Caco-2 (cell line): ENCODE measurements around the gene DAPK1. TPM values are rescaled to one million over a fixed set of nuclear protein-coding genes. Genes with fewer than 3 reads are reported as not detected.
A peak's percentile ranks its signal among the peaks of the same experiment; 100 is the strongest.

Experiments
- BruUV-seq: library from RNA; stranded (reverse); fragments of 400-500 nt; replicated peaks from 2 replicates; lab custom pipeline; 2021; lab: Mats Ljungman, UMichigan
- CTCF ChIA-PET: fragments of 300-600 bp; sonication (Branson Sonifier 250); formaldehyde crosslinking; loops from one replicate; lab custom pipeline; 2022; ENCODE audit warnings: antibody characterized with exemption; lab: Charles Lee
- POLR2A ChIA-PET: fragments of 300-600 bp; sonication (Branson Sonifier 250); formaldehyde crosslinking; loops from one replicate; lab custom pipeline; 2022; ENCODE audit warnings: antibody characterized with exemption; lab: Charles Lee
- DNase-seq, 2 experiments: peaks; one replicate each; pipeline versions ENCODE4 v3.0.0 to v3.0.0-alpha.2; 2020 to 2022
- H3K27me3 ChIP-seq: replicated peaks from 2 replicates; pipeline ENCODE4 v1.6.0; 2011; ENCODE audit warnings: low read length; ENCODE audit not compliant: control insufficient read depth, insufficient read depth
- H3K36me3 ChIP-seq: 2 replicates; pipeline ENCODE4 v1.5.1; 2011; ENCODE audit warnings: low read length; ENCODE audit not compliant: control insufficient read depth, insufficient read depth
- H3K4me1 ChIP-seq: fragments of 250-450 bp; sonication (Bioruptor Pico); 2 replicates; pipeline ENCODE4 v1.5.1; 2020; ENCODE audit warnings: mild to moderate bottlenecking
- H3K4me3 ChIP-seq: 2 replicates; pipeline ENCODE4 v1.5.1; 2011; ENCODE audit warnings: low read depth, mild to moderate bottlenecking, control low read depth, low read length
- H3K9me3 ChIP-seq: fragments of 250-450 bp; sonication (Bioruptor Pico); 2 replicates; pipeline ENCODE4 v1.5.1; 2020; ENCODE audit warnings: mild to moderate bottlenecking, moderate library complexity
- H3K27ac Mint-ChIP-seq: one replicate; pipeline ENCODE4 v1.8.0; 2022; ENCODE audit warnings: mixed read lengths; ENCODE audit not compliant: unreplicated experiment
- H3K27me3 Mint-ChIP-seq: one replicate; pipeline ENCODE4 v1.8.0; 2022; ENCODE audit warnings: mixed read lengths; ENCODE audit not compliant: insufficient read depth, unreplicated experiment
- H3K36me3 Mint-ChIP-seq: one replicate; pipeline ENCODE4 v1.8.0; 2022; ENCODE audit warnings: mild to moderate bottlenecking, mixed read lengths; ENCODE audit not compliant: insufficient read depth, unreplicated experiment
- H3K4me1 Mint-ChIP-seq: one replicate; pipeline ENCODE4 v1.8.0; 2022; ENCODE audit warnings: low read depth, mixed read lengths; ENCODE audit not compliant: unreplicated experiment
- H3K4me3 Mint-ChIP-seq: one replicate; pipeline ENCODE4 v1.8.0; 2022; ENCODE audit warnings: mild to moderate bottlenecking, moderate library complexity, mixed read lengths; ENCODE audit not compliant: unreplicated experiment
- H3K9me3 Mint-ChIP-seq: one replicate; pipeline ENCODE4 v1.8.0; 2022; ENCODE audit warnings: mixed read lengths; ENCODE audit not compliant: unreplicated experiment
- CTCF ChIP-seq, 2 experiments: fragments of 200-600 bp in 1 of 2; IDR thresholded peaks; 1 replicate in 1 of 2; 2 replicates in 1 of 2; pipeline versions ENCODE4 v1.5.1 to v1.8.0; 2011 to 2022; ENCODE audit warnings: antibody characterized with exemption in 1 of 2, control low read depth in 1 of 2, inconsistent platforms in 1 of 2, low read depth in 1 of 2, low read length in 1 of 2, mild to moderate bottlenecking in 1 of 2, moderate library complexity in 1 of 2; ENCODE audit not compliant: insufficient read depth in 1 of 2, severe bottlenecking in 1 of 2, unreplicated experiment in 1 of 2
- intact Hi-C: fragments of 100-400 bp; cut with micrococcal nuclease; formaldehyde crosslinking; loops from one replicate; pipeline ENCODE4 v1.10.0; 2022; ENCODE audit not compliant: unreplicated experiment
- total RNA-seq: library from RNA; stranded (reverse); gene quantifications from 2 replicates; pipeline ENCODE4 v1.2.3, GENCODE V29; 2022

DAPK1 gene
- total RNA-seq, 1 experiment from 2014 or later: 79.2 TPM

DNA sequence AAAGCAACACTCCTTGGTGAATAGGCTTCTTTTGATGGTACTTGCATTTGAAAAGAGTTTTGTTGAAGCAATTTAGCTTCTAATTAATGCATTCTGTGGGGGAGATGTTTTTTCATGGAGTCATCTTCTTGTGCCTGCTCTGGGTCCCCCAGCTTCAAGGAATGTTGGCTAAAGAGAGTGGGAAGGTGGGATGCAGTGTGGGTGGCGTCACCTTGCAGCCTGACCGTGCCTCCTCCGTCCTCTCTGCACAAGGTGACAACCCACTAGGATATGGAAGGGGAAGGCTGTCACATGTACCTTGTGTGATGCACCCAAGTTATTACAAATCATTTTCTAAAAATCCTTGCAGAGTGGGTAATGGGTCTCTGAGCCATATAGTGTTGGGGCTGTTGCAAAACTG lies 70.7 kb downstream of the DAPK1 start:
- ChIA-PET POLR2A (interaction anchor here (0.6 kb wide), 1 partner anchor 1017 kb away, joined by 9 read pairs; no protein-coding TSS in a partner anchor), CTCF (no interaction called here)
- Mint-ChIP-seq H3K4me3 (no peak overlapping the region), H3K9me3 (no peaks in the 10 kb centered on the region), H3K27me3 (no peaks in the 10 kb centered on the region), H3K27ac (no peak overlapping the region), H3K4me1 (peaks cover 7% of the 10 kb centered on the region), H3K36me3 (peaks cover 12% of the 10 kb centered on the region)
- Histone ChIP-seq H3K36me3 (no peaks in the 10 kb centered on the region), H3K9me3 (no peaks in the 10 kb centered on the region), H3K4me3 (no peak overlapping the region), H3K27me3 (no peaks in the 10 kb centered on the region), H3K4me1 (peaks cover 34% of the 10 kb centered on the region)
- BruUV-seq: no TSS peak
- TF ChIP-seq CTCF (IDR thresholded peaks at IDR 0.05; ENCODE audit: insufficient read depth in 1 of 2, low read depth in 1 of 2, low read length in 1 of 2, severe bottlenecking in 1 of 2, unreplicated experiment in 1 of 2): no peak
- no peak for DNase-seq
- intact Hi-C loops: no loop called here

- H3K9me3 ChIP-seq: no peaks in the 10 kb centered on the region
- POLR2A ChIA-PET: interaction anchor here (0.6 kb wide), 1 partner anchor 1018 kb away, joined by 9 read pairs; no protein-coding TSS in a partner anchor
- CTCF ChIA-PET: no interaction called here
- Mint-ChIP-seq H3K4me3 (peak overlapping the region; percentile 48), H3K4me1 (peaks cover 7% of the 10 kb centered on the region), H3K36me3 (peaks cover 12% of the 10 kb centered on the region), H3K27ac (no peak overlapping the region), H3K27me3 (no peaks in the 10 kb centered on the region), H3K9me3 (no peaks in the 10 kb centered on the region)
- H3K27me3 ChIP-seq: no peaks in the 10 kb centered on the region
- no peak overlapping the region for H3K4me3 ChIP-seq
- no peaks in the 10 kb centered on the region for H3K36me3 ChIP-seq
- TF ChIP-seq CTCF (IDR thresholded peaks at IDR 0.05; ENCODE audit: insufficient read depth in 1 of 2, low read depth in 1 of 2, low read length in 1 of 2, severe bottlenecking in 1 of 2, unreplicated experiment in 1 of 2): no peak
- intact Hi-C loops: no loop called here
- BruUV-seq: no TSS peak
- DNase-seq: peak; percentile 20 to 63
- peaks cover 34% of the 10 kb centered on the region for H3K4me1 ChIP-seq
These were observed 71.4 kb downstream of the DAPK1 start for GRCh38 chr9:87569008-87569509.

DNA sequence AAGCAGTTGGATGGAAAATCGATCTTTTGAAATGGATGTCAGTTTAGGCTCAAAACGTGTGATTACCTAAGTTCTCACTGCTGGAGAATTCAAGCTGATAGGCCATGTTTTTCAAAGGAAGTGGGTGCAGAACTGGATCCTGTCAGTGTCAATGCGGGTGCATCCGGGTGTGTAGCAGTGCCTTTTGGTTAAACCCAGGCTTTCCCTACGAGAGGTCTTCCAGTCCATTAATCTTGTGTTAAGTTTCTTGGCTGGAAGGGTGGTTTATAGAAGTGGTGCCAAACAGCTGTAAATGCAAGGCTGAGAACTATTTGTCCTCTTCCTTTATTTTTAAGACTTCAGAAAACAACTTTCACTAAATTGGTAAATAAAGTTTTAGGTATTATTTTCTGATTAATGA lies 71.9 kb downstream of the DAPK1 start:
- Mint-ChIP-seq H3K4me3 (peak overlapping the region; percentile 48), H3K9me3 (no peaks in the 10 kb centered on the region), H3K27me3 (no peaks in the 10 kb centered on the region), H3K4me1 (peaks cover 7% of the 10 kb centered on the region), H3K36me3 (peaks cover 12% of the 10 kb centered on the region), H3K27ac (no peak overlapping the region)
- peak; percentile 4 to 40 for DNase-seq
- H3K36me3 ChIP-seq: no peaks in the 10 kb centered on the region
- no peaks in the 10 kb centered on the region for H3K27me3 ChIP-seq
- TF ChIP-seq CTCF (IDR thresholded peaks at IDR 0.05; ENCODE audit: insufficient read depth in 1 of 2, low read depth in 1 of 2, low read length in 1 of 2, severe bottlenecking in 1 of 2, unreplicated experiment in 1 of 2): no peak
- BruUV-seq: no TSS peak
- ChIA-PET CTCF (no interaction called here), POLR2A (no interaction called here)
- intact Hi-C loops: no loop called here
- H3K4me3 ChIP-seq: no peak overlapping the region
- H3K4me1 ChIP-seq: peaks cover 34% of the 10 kb centered on the region
- no peaks in the 10 kb centered on the region for H3K9me3 ChIP-seq
